Upper lobe of left lung (tissue), 6 donors: ENCODE data around the gene NUDC. TPM values are rescaled to one million over a fixed set of nuclear protein-coding genes. Genes with fewer than 3 reads are reported as not detected.

Source experiments
- ATAC-seq, 2 donors: fragments of 200-7000 bp; cut with Tn5 transposase; one replicate each; pipeline ENCODE4 v1.9.1; 2022; ENCODE audit warnings: mild to moderate bottlenecking in 2 of 2, moderate library complexity in 2 of 2; ENCODE audit not compliant: low FRiP score in 2 of 2
- DNase-seq, 2 donors: peaks; one replicate each; pipeline ENCODE4 v3.0.0-alpha.2; 2019 to 2020
- H3K27ac ChIP-seq, 4 donors: fragments of 200-600 bp; sonication (generic); one replicate each; pipeline ENCODE4 v1.5.1; 2016 to 2019
- H3K27me3 ChIP-seq, 4 donors: fragments of 200-600 bp; sonication (generic); one replicate each; pipeline ENCODE4 v1.5.1; 2017 to 2019
- H3K36me3 ChIP-seq, 4 donors: fragments of 200-600 bp; sonication (generic); one replicate each; pipeline ENCODE4 v1.5.1; 2016 to 2019
- H3K4me1 ChIP-seq, 4 donors: fragments of 200-600 bp; sonication (generic); one replicate each; pipeline ENCODE4 v1.5.1; 2018 to 2019
- H3K4me3 ChIP-seq, 4 donors: fragments of 200-600 bp; sonication (generic); one replicate each; pipeline ENCODE4 v1.5.1; 2017 to 2019; ENCODE audit warnings: mild to moderate bottlenecking in 2 of 4, moderate library complexity in 1 of 4
- H3K9me3 ChIP-seq, 4 donors: fragments of 200-600 bp; sonication (generic); one replicate each; pipeline ENCODE4 v1.5.1; 2018 to 2019
- CTCF ChIP-seq, 6 experiments: fragments of 450-650 bp in 4 of 6; fragments of 200-600 bp in 2 of 6; sonication (generic) in 2 of 6; IDR thresholded peaks; one replicate each; pipeline ENCODE4 v1.5.1; 2016 to 2019; ENCODE audit warnings: antibody characterized with exemption in 6 of 6
- EP300 ChIP-seq, 4 donors: sonication (generic); formaldehyde crosslinking; IDR thresholded peaks; one replicate each; pipeline ENCODE4 v1.5.1; 2017; ENCODE audit warnings: antibody characterized with exemption in 4 of 4, control low read depth in 2 of 4
- POLR2A ChIP-seq, 4 donors: fragments of 450-650 bp; IDR thresholded peaks; one replicate each; pipeline ENCODE4 v1.5.1; 2016 to 2017; ENCODE audit warnings: antibody characterized with exemption in 4 of 4, mild to moderate bottlenecking in 2 of 4
- POLR2AphosphoS5 ChIP-seq, 2 donors: sonication (generic); formaldehyde crosslinking; IDR thresholded peaks; one replicate each; pipeline ENCODE4 v1.5.1; 2017; ENCODE audit warnings: antibody characterized with exemption in 2 of 2
- WGBS, 2 donors: methylation state at CpG; one replicate each; pipeline ENCODE4 v1.1.5; 2017 to 2018; 5-methylcytosine and 5-hydroxymethylcytosine counted together
- total RNA-seq, 6 donors: library from RNA; depleted of rRNA in 4 of 6; stranded (reverse); fragments of >200 nt in 4 of 6; gene quantifications; one replicate each; pipeline versions ENCODE4 v1.1.0 to v1.2.1, GENCODE V29; 2016 to 2021
- donor health status: DM: no; HTN: no; CAD: no; lungs with moderate emphysema.
- donor health status: DM: no; HTN: yes; CAD: no; lungs with severe emphysema.

NUDC gene
- total RNA-seq, 6 donors from 2014 or later: 41.9 to 81.2 (median 60.2) TPM

DNA sequence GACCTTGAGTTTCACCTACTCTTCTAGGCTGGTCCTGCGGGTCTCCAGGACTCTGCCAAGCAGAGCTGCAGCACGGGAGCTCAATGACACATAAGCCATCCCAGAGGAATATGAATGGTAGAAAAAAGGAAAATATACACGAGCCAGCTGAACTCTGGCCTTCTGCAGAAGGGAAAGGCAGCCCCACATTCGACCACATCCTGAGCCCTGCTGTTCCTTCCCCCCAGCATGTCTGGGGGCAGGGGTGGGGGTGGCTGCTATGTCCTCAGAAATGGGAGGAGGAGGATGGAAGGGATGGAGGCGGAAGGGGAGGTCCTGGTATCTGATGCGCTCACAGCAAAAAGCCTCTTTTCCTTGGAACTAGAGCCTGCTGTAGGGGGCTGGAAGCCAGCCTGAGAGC, 50.8 kb downstream of the NUDC start:
- Histone ChIP-seq H3K9me3 (no peaks in the 10 kb centered on the region), H3K4me3 (no peak overlapping the region), H3K36me3 (no peaks in the 10 kb centered on the region), H3K27ac (no peak overlapping the region), H3K27me3 (no peaks in the 10 kb centered on the region), H3K4me1 (no peaks in the 10 kb centered on the region)
- DNase-seq: no peak
- no peak for TF ChIP-seq POLR2AphosphoS5 (IDR thresholded peaks at IDR 0.05)
- 43 to 46% methylated on average over 6 of the region's 6 CpGs for WGBS, 2 donors
- ATAC-seq: no peak

- ATAC-seq (no peak), DNase-seq (no peak)
- H3K4me3 ChIP-seq: no peak overlapping the region
- no peaks in the 10 kb centered on the region for H3K4me1 ChIP-seq
- WGBS, 2 donors: 77 to 81% methylated on average over 4 of the region's 4 CpGs
- no peaks in the 10 kb centered on the region for H3K9me3 ChIP-seq
- TF ChIP-seq CTCF (IDR thresholded peaks at IDR 0.05): no peak
- no peak for TF ChIP-seq POLR2AphosphoS5 (IDR thresholded peaks at IDR 0.05)
- TF ChIP-seq EP300 (IDR thresholded peaks at IDR 0.05): no peak
- TF ChIP-seq POLR2A (IDR thresholded peaks at IDR 0.05): no peak
- no peaks in the 10 kb centered on the region for H3K36me3 ChIP-seq
- no peaks in the 10 kb centered on the region for H3K27me3 ChIP-seq
- H3K27ac ChIP-seq: no peak overlapping the region
Measured at GRCh38 chr1:26972821-26973220, 51.3 kb downstream of the NUDC start.

DNA sequence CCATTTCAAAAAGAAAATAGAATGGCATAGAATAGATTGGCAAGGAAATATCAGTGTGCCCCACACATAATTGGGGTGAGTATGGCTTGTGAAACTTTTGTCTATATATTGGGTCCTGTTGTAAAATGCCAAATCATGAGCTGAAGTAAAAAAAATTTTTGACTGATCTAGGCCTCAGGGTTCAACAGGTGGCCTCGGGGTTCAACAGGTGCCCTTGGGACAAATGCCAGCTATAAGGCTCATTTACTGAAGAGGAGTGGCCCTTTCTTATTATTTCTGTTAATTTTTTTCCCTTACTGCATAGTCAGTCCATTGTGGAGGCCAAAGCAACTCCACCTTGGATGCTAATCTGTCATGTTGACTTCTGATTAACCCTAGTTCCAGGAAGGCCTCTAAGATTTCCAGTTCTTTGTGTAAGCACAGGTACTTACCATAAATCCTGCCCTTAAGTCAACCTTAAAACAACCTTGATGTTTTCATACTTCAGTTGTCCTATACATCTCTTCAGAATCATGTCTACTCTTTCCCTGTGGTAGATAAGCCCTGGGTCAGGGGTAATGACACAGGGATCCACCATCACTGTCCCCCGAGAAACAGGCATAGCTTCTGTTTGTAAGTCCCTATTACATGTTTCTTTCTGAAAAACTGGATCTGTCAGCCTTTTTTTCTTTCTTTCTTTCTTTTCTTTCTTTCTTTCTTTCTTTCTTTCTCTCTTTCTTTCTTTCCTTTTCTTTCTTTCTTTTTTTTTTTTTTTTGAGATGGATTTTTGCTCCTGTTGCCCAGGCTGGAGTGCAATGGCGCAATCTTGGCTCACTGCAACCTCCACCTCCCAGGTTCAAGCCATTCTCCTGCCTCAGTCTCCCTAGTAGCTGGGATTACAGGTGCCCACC, 55.3 kb downstream of the NUDC start:
- TF ChIP-seq EP300 (IDR thresholded peaks at IDR 0.05) (no peak), POLR2A (IDR thresholded peaks at IDR 0.05) (no peak), CTCF (IDR thresholded peaks at IDR 0.05) (no peak), POLR2AphosphoS5 (IDR thresholded peaks at IDR 0.05) (no peak)
- ATAC-seq (no peak), DNase-seq (no peak)
- Histone ChIP-seq H3K4me3 (no peak overlapping the region), H3K9me3 (no peaks in the 10 kb centered on the region), H3K27ac (no peak overlapping the region), H3K4me1 (no peaks in the 10 kb centered on the region), H3K36me3 (no peaks in the 10 kb centered on the region), H3K27me3 (no peaks in the 10 kb centered on the region)
- WGBS, 2 donors: 87 to 93% methylated on average over 3 of the region's 3 CpGs

GRCh38 chr1:26978901-26979300, 57.4 kb downstream of the NUDC start:
- ATAC-seq: no peak
- DNase-seq: no peak
- 41 to 61% methylated on average over 2 of the region's 2 CpGs for WGBS, 2 donors

More at GRCh38 chr1:26978901-26979300, 57.4 kb downstream of the NUDC start:
- H3K9me3 ChIP-seq: no peaks in the 10 kb centered on the region
- H3K4me3 ChIP-seq: no peak overlapping the region
- H3K36me3 ChIP-seq: no peaks in the 10 kb centered on the region
- H3K4me1 ChIP-seq: no peaks in the 10 kb centered on the region
- H3K27me3 ChIP-seq: no peaks in the 10 kb centered on the region
- TF ChIP-seq CTCF (IDR thresholded peaks at IDR 0.05) (no peak), EP300 (IDR thresholded peaks at IDR 0.05) (no peak), POLR2A (IDR thresholded peaks at IDR 0.05) (no peak), POLR2AphosphoS5 (IDR thresholded peaks at IDR 0.05) (no peak)
- H3K27ac ChIP-seq: no peak overlapping the region
